Fibroblast of upper back skin (primary cell): ENCODE measurements around the gene SERPING1.
"Not testable (repeated sequence)": the region's sequence is repeated elsewhere in the genome, so short reads cannot be mapped to it uniquely, and the experiment has no call there.

Source experiments
- DNase-seq: peaks from one replicate; pipeline ENCODE4 v3.0.0-alpha.2; 2013

SERPING1 gene

DNA sequence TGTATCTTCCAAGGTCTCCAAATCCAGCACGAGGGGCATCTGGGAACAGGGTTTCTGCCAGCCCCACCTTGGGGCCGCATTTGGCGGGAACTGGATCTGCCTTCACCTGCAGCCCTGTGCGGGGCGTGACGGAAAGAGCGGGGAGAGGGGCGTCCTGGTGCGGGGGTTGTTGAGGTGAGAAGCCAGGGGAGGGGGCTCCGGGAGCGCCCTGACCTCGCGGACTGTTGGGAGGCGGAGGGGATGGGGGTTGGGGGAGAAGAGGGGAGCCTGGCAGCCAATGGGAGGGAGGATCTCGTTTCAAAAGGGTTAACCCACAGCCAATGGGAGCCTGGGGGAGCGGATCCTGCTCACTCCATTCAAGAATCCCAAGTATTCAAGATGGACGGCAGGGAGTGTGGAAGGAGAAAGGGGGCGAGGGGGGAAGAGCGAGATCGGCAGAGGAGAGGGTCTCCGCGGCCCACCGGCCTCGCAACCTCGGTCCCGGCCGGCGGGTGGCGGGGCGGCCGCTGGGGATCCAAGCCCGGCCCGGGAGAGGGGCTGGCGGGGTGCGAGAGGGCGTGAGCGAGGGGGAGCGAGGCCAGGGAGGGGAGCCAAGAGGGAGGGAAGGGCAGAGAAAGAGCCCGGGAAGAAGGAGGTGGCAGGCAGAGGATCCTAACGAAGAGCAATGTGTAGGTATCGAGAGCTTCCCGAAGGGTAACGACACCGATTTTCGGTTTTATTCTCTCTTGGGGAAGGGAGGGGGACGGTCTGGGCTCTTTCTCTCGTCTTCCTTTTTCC, 40.7 kb downstream of the SERPING1 start:
- DNase-seq, result peak; percentile 90

DNA sequence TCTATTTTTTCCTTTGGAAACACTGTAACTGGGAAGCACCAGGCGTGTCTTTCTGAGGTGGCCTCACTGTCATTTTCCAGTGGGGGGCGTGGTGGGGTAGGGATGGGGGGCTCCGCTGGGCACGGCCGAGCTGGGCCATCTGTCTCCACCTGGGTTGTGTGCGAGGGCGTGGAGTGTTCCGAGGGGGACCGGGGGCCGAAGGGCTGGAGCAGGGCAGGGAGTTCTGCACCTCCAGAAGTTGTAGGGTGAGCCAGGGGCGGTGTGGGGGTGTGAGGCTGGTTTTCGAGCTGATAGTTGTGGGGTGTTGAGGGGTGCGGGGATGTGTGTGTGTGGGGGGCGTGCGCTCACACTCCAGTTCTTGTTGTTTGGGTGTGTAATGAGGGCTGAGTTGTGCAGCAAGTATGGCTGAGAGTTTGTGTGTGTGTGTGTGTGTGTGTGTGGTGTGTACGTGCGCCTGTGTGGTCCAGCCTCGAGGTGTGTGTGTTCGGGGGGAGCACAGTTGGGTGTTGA, 41.4 kb downstream of the SERPING1 start:
- DNase-seq, result no peak

DNA sequence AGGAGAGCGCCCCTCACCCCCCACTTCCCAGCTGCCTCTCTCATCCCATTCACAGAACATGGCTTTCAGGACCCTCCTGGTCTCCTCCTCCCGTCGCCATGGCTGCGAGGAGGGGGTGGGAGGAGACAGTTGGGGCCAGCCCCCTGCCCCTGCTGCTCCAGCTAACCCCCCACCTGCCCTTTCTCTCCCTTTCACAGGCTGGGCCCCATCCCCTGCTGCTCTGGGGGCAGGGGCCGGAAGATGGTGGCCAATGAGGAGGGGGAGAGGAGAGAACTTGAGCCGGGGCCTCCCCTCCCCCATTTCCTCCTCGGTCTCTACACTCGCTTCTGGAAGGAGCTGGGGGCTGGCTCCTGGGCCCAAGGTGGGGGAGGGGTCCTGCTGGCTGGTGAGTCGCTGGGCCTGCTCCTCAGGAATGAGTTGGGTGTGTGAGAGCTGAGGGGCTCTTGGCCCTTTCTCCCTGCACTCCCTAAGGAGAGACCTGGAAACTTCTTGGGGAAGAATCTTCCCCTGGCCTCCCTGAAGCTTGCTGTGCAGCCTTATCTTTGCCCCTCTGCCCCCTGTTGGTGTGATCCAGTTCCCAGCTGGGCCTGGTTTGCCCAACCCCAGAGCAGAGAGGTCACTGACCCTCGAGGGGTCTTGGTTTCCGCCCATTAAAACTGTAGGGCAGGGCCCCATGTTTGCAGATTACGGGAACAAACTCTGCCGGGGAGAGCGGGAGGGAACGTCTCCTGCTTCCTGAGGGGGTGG, 42.0 kb downstream of the SERPING1 start:
- peak; percentile 95 for DNase-seq

DNA sequence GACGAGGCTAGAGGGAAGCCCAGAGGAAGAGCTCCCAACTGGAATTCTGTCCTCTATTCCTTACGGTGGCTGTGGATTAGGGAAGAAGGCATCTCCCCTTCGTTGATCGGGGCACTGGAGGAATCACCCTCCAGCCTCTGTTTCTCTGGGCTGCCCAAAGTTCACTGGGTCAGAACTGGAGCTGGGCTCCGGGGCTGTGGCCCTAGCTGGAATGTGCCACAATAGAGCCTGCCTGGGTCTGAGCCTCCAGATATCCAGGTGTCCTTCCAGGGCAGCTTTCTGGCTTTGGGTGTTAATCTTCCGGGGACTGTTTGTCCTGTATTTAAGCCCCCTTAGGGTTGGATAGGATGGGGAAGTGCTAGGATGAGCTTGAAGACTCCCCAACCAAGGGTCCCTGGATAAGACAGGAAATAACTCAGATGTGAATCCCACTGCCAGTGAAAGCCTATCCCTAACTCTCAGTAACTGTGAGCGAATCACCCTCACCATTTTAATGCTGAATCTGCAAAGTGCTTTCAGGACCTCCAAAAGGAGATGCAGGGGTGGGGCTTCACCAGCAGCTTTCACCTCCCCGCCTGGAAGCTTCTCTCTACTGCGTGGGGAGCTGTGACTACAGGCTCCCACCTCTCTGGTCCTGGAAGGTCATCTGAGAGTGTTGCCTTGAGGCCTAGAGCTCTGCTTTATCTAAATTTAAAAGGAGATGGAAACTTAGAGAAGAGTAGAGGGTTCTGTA, 42.7 kb downstream of the SERPING1 start:
- DNase-seq, result no peak

DNA sequence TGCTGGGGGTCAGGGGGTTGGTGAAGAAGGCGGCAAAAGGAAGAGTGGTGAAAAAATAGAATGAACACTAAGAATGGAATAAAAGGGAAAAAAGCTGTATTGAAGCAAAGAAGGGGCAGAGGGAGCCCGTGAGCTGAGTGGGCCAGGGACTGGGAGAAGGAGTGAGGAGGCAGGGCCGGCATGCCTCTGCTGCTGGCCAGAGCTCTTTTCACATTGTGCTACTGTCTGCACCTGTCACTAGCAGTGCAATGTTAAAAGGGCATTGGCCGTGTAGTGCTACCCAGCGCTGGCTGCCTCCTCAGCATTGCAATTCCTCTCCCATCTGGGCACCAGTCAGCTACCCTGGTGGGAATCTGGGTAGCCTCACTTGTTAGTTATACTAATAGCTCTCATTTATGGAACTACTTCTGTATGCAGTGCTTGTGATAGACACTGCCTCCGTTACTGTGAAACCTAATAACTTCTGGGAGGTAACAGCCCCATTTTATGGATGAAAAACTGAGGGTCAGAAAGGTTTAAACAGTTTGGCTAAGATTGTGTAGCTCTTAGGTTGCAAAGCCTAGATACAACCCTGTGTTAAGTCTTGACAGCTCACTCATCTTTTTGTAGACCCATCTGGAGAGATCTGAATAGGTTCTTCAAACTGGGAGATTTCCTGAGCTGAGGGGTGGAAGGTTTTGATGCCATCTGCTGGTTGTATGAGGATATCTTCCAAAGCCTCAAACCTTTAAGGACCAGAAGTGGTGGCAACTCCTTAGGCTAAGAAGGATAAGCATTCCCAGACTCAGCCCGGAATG, 43.7 kb downstream of the SERPING1 start:
- DNase-seq, result peak; percentile 61

DNA sequence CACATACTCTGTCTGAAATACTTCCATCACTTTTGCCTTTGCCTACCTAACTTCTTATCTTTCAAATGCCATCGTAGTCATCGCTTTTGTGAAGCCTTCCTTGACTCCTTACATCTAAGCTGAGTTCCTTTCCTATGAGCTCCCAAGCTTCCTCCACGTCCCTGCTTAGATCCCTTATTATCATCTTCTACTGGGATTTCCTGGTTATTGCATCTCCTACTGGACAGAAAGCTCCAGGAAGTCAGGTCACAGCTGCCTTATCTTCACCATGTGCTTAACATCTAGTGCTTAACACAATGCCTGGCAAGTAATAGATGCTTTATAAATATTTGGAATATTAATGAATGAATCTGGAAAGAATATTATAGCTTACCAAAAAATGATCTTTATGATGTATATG, 46.3 kb downstream of the SERPING1 start:
- DNase-seq, result no peak

DNA sequence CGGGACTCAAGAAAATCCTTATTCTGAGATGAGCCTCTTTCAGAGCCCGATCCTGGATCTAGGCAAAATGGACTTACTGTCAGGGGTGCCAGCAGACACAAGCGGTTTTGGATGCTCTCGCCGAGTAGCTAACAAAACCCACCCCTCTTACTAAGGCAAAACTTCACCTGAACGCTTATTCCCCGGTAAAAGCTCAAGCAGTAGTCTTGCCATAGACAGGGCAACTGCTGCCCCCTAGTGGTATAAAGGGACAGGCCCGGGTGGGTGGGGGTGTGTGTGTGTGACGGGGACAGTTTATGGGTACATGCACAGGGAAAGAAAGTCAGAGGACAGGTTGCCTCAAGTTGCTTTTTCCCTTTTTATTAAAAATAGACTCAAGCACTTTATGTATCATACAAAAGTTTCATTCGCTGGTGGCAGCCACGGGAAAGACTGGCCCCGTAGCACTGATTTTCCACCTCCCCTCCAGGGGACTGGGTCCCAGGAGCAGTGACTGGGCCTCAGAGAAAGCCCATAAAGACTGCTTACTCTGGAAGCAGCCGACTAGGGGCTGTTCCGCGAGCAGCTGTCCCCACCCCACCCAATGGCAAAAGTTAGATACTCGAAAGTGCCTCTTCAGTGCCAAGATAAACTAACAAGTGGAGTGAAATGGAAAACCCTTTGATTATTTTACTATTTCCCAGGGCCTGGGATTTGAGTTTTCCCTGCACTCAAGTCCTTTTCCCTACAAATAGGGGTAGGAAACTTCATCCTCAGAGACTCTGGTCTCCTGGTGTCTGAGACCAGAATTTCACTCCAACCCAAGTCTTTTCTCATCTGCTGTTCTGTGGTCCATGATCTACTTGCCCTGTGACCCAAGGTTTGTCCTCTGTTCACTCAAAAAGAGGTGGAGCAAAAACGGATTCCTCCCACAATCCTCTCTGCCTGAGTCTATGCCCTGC, 47.5 kb downstream of the SERPING1 start:
- DNase-seq, result peak; percentile 70

DNA sequence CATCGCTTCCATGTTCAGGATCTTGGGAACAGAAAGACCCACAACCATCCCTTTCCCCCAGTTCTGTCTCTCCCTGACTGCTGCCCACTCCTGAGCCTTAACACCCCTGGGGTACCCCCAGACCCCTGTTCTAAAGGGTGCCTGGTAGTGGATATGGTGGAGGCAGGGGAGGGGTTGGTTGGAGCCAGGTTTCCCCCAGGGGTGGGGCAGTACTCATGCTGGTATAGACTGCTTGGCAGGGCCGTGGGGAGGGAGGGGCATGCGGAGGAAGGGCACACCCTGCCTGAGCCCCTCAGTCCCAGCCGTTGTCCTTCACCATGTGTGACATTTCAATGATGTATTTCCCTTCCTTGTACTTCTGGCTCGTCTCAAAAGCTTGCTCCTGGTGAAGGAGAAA, 48.2 kb downstream of the SERPING1 start:
- no peak for DNase-seq

DNA sequence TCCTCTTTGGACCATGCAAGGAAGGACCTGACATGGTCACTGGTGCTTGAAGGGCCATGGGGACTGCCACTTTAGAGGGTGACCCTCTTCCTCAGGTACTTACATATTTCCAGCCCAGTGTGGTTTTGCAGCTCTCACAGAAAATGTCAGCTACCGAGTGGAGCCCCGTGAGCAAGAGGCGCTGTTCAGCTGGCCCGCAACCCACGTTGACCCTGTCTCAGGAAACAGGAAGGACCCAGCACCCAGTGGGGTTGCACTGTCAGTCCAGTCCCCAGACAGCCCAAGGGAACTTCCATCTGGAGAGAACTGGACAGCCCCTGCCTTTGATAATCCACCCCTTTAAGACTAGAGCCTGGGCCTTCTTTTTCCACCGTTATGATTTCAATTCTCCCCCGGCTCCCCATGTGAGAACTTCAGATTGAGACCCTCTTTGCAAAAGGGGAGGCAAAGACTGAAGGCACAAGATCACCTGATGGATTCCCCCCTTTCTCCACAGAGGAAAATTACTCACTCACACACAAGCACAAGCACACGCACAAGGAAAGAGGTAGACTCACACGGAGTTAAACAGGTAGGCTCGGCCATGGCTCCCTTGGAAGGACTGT, 48.8 kb downstream of the SERPING1 start:
- DNase-seq, result no peak

DNA sequence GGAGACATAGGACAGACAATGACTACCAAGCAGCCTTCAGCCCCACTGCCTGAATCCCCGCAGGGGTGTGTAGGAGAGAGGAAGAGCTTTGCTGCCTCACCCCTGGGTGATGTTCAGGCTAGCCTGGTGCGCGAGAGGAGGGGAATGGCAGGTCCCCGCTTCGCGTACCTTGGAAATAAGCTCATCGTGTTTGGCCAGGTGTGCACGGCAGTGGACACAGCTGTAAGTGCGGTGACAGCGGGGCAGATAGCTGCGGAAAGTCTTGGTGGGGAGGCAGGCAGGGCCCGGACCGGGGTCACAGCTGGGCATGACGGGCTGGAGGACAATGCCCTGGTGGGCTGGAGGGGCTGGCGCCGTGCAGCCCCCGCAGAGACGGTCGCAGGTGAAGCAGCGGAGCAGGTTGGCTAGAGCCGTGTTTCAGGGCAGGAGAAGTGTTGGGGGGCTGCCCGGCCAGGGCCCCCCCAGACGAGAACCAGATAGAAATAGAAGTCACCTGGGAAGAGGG, 49.4 kb downstream of the SERPING1 start:
- no peak for DNase-seq

DNA sequence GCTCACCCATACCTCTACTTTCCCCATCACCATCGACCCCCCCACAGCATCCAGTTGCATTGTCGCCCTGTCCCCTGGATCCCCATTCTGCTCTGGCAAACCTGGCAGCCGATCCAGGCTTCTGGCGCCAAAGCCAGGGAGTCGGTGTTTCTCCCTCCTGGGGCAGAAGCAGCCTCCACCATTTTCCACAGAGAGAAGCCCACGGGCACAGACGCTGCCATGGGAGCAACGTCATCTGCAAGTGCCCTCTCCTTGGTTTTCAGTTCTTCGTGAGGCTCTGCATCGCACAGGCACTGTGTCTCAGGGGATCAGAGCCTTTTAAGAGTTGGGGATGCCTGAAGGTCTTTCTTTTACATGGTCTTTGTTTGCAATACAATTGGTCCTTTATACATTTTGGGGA, 49.9 kb downstream of the SERPING1 start:
- no peak for DNase-seq

DNA sequence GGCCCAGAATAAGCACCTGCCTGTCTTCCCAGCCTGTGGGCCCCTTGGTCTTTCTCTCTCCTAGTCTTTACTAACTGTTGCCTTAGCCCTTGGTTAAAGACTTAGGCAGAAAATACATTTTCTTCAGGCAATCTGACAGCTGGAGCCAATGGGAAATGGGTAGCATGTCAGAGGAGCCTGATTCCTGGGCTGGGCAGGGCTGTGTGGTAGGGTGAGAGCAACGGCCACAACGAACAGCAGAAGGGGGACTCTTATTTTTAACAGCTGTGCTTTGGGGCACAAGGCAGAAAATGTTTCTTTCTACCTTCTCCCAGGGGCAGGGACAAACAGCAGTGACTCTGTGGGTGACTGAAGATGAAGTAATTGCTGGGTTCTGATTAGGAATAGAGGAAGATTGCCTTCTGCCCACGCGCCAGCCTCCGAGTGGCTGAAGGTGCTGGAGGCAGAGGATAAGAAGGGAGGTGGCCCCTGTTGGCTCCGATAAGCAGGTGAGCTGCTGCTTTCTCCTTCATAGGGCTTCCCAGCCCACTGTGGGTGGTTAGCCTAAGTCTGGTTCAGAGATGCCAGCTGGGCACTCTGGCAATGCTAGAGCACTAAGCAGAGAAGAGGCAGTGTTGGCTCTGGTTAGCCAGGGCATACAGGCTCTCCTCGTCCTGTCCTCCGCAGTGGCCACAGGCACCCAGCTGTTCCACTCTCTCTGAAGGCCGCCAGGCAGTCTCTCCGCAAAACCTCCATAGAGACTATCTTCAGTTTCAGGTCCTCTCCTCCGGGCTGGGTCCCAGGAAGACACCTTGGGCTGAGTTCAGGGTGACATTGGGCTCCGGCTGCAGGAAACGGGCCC, 50.7 kb downstream of the SERPING1 start:
- no peak for DNase-seq

DNA sequence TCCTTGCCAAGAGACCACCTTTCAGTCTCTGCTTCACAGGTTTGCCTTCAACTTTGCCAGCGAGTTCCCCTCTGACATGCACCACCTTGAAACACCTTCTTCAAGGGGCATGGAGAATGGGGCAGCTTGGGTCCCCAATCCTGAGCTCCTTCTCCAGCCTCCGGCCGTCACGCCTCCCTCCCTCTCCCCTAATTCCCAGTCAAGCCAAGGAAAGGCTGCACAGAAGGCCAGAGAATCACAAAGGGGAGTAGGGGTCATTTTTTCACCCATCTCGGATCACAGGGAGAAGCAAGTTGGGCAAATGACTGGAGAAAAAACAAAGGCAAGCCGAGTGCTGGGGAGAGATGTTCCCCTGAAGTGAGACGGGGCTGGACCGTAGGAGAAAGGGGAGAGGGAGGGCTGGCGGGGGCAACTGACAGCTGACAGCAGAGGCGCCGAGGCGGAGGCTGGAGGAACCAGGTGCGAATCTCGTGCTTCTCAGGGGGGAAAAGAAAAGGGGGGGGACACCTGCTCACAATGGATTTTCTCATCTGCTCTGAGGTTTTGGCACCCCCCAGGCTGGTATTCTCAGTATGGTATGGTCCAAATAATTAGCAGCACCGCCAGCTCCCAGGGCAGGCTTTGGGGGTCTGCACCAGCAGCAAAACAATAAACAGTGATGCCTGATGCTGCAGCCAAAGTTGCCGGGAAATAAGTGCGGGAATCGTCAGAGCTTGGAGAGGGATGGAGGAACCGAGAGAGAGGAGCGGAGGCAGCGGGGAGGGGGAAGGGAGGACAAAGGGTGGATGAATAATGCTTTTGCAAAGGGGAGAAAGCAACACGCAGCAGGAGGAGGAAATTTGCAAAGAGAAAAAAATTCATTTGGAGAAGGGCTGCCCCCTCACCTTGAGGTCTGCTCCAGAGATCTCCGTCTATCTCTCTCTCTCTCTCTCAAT, 51.6 kb downstream of the SERPING1 start:
- peak; percentile 39 for DNase-seq

DNA sequence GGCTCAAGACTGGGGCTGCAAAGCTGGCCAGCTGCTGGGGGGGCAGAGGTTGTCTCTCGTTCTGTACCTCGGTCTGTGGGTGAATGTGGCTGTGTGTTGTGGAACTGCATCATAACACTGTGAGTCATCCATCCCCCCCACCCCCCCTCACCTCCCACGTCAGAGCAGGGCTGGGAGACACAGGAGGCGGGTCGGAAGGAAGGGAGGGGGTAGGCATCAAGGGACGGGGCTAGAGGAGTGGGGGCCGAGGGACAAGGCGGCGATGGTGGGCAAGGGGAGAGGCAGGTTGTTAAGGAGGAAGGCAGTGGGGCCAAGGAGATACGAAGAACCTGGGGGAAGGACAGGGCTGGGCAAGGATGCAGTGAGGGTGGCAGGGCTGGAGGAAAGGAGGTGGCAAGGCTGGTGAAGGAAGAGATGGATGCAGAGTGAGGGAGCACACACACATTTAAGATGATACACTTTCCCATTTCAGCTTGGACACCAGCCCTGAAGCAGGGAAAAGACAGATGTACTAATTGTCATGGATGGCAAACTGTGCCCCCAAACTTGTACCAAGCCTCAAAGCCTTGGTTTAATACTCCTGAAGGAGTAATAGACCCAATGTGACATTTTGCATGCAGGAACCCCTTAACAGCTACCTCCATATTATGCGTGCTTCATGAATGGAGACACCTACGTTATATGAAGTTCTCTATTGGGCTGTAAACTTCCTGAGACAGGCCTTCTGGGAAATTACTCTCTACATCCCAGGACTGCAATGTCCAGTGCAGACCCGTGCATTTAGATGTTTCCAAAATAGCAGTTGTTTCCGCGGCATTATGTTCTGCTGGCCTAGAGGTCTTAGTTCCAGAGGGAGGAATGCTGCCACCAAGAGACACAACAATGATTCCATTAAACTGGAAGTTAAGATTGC, 52.6 kb downstream of the SERPING1 start, which contains the start of gene YPEL4:
Gene YPEL4 (minus strand): TSS at position 87 of the 913 bp plus-strand sequence. CDS start 2,805 bp downstream, outside the sequence.
- DNase-seq, result peak; percentile 85

DNA sequence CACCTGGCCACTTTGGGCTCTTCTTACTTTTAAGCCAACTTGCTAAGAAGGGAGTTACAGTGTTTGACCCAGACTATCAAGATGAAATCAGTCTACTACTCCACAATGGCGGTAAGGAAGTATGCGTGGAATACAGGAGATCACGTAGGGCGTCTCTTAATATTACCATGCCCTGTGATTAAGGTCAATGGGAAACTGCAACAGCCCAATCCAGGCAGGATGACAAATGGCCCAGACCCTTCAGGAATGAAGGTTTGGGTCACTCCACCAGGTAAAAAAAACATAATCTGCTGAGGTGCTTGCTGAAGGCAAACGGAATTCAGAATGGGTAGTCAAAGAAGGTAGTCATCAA, 53.2 kb downstream of the SERPING1 start:
- DNase-seq, result no peak

DNA sequence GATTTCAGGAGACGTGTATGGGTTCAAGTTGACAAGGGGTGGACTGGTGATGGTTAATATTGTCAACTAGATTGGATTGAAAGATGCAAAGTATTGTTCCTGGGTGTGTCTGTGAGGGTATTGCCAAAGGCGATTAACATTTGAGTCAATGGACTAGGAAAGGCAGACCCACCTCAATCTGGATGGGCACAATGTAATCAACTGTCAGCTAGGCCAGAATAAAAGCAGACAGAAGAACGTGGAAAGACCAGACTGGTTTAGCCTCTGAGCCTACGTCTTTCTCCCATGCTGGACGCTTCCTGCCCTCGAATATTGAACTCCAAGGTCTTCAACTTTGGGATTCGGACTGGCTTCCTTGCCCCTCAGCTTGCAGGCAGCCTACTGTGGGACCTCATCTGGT, 53.9 kb downstream of the SERPING1 start:
- no peak for DNase-seq

DNA sequence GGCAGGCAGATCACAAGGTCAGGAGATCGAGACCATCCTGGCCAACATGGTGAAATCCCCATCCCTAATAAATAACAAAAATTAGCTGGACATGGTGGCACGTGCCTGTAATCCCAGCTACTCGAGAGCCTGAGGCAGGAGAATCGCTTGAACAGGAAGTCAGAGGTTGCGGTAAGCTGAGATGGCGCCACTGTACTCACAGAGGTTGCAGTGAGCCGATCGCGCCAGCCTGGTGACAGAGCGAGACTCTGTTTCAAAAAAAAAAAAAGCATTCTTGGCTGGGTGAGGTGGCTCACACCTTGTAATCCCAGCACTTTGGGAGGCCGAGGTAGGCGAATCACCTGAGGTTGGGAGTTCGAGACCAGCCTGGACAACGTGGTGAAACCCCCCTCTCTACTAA, 54.7 kb downstream of the SERPING1 start:
- DNase-seq, result not testable (repeated sequence)
